ENCODE measurements around the gene ACTL6B.

The ACTL6B gene

DNA sequence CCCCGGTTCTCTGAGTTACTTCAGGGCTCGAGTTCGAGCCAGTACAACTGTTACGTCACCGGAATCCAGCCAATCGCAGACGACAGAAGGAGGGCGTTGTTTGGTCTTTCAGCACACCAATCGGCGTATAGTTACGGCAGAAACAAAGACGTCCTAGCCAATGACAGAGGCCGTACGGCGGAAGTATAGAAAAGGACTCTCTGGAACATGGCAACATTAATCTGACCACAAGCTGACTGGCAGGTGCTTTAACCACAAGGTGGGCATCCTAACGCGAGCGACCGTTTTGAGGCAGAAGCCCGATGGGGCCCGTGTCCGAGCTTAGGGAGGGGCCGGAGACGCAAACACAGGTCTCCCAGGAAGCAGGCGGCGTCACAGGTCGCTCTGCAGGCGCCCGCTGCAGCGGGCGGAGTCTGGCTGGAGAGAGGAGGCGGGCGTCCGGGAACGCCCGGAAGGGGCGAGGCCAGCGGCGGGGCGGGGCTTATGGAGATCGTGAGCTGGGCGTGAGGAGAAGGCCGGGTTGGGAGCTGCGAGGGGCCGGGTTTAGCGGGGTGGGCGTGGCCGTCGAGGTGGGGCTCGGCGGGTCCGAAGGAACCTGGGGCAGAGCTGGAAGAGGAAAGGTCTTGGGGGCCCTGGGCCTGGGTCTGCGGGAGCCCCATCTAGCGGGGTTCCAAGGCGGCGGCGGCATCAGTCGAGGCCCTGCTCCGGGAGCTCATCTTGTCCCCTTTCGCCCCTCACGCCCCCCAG lies 44.1 kb downstream of the ACTL6B start, which contains the start of gene MOSPD3:
MOSPD3 (plus strand) TSS at position 558 of the 747 bp plus-strand sequence. CDS start 252 bp downstream, outside the sequence.
- Histone ChIP-seq H3K27ac (peak within 1 kb of the TSS; percentile 94), H3K36me3 (peaks cover 12% of the 10 kb centered on the region), H3K4me3 (ENCODE audit: low read depth in 1 of 2, low read length in 1 of 2) (peak within 1 kb of the TSS; percentile 68 to 96), H3K4me1 (ENCODE audit: control insufficient read depth in 1 of 2, insufficient read depth in 1 of 2, low read depth in 1 of 2, low read length in 1 of 2) (peaks cover 23 to 24% of the 10 kb centered on the region in 2 experiments), H3K9me3 (no peaks in the 10 kb centered on the region), H3K27me3 (peaks cover 17% of the 10 kb centered on the region)
- TF ChIP-seq, protein P1, sequence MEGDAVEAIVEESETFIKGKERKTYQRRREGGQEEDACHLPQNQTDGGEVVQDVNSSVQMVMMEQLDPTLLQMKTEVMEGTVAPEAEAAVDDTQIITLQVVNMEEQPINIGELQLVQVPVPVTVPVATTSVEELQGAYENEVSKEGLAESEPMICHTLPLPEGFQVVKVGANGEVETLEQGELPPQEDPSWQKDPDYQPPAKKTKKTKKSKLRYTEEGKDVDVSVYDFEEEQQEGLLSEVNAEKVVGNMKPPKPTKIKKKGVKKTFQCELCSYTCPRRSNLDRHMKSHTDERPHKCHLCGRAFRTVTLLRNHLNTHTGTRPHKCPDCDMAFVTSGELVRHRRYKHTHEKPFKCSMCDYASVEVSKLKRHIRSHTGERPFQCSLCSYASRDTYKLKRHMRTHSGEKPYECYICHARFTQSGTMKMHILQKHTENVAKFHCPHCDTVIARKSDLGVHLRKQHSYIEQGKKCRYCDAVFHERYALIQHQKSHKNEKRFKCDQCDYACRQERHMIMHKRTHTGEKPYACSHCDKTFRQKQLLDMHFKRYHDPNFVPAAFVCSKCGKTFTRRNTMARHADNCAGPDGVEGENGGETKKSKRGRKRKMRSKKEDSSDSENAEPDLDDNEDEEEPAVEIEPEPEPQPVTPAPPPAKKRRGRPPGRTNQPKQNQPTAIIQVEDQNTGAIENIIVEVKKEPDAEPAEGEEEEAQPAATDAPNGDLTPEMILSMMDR (IDR thresholded peaks at IDR 0.05) = no peak

DNA sequence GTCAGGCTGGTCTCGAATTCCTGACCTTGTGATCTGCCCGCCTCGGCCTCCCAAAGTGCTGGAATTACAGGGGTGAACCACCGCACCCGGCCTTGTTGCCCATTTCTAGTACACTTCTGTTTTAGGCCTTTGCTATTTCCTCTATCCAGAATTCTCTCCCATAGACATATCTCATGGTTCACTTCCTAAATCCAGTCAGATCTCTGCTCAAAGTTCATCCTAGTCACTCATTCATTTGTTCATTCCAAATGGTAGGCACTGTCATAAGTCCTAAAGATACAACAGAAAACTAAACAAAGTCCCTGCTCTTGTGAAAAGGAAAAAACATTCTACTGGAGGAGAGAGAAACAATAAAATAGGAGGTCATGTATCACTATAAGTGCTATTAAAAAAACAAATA lies 46.3 kb downstream of the ACTL6B start:
- Histone ChIP-seq H3K9me3 (no peaks in the 10 kb centered on the region), H3K4me1 (ENCODE audit: control insufficient read depth in 1 of 2, insufficient read depth in 1 of 2, low read depth in 1 of 2, low read length in 1 of 2) (peaks cover 32 to 33% of the 10 kb centered on the region in 2 experiments), H3K4me3 (ENCODE audit: low read depth in 1 of 2, low read length in 1 of 2) (no peak overlapping the region), H3K27me3 (peaks cover 39% of the 10 kb centered on the region), H3K36me3 (peaks cover 3% of the 10 kb centered on the region), H3K27ac (no peak overlapping the region)
- TF ChIP-seq, protein P1 (IDR thresholded peaks at IDR 0.05) = no peak

DNA sequence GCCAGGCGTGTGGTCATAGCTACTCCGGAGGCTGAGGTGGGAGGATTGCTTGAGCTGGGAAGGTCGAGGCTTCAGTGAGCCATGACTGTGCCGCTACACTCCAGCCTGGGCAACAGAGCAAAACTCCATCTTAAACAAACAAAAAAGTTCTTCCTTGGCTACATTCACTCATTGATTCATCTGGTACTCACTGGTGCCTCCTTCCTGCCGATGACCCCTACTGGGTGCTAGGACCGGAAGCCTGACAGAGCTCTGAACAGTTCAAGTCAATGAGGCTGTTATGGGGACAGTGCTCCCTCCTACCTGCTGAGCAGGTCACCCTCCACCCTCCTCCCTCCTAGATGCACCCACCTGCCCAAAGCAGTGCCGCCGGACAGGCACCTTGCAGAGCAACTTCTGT lies 49.1 kb downstream of the ACTL6B start:
- Histone ChIP-seq H3K27me3 (peaks cover 64% of the 10 kb centered on the region), H3K4me1 (ENCODE audit: control insufficient read depth in 1 of 2, insufficient read depth in 1 of 2, low read depth in 1 of 2, low read length in 1 of 2) (peaks cover 26 to 28% of the 10 kb centered on the region in 2 experiments), H3K27ac (no peak overlapping the region), H3K36me3 (no peaks in the 10 kb centered on the region), H3K4me3 (ENCODE audit: low read depth in 1 of 2, low read length in 1 of 2) (no peak overlapping the region), H3K9me3 (no peaks in the 10 kb centered on the region)
- TF ChIP-seq, protein P1 (IDR thresholded peaks at IDR 0.05) = no peak

DNA sequence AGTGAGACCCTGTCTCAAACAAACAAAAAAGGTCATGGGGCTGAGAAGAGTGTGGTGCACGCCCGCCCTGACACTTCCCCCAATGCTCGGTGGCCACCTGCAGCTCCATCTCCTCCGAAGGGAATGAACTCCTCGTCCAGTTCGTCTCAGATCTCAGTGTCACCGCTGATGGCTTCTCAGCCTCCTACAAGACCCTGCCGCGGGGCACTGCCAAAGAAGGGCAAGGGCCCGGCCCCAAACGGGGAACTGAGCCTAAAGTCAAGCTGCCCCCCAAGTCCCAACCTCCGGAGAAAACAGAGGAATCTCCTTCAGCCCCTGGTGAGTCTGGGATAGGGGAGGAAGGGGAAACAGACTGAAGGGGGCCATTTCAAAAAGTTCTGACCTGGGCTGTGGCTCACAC lies 49.9 kb downstream of the ACTL6B start:
- no peaks in the 10 kb centered on the region for H3K36me3 ChIP-seq
- H3K4me1 ChIP-seq (ENCODE audit: control insufficient read depth in 1 of 2, insufficient read depth in 1 of 2, low read depth in 1 of 2, low read length in 1 of 2) = peaks cover 22 to 25% of the 10 kb centered on the region in 2 experiments
- TF ChIP-seq, protein P1 (IDR thresholded peaks at IDR 0.05) = no peak
- H3K9me3 ChIP-seq = no peaks in the 10 kb centered on the region
- no peak overlapping the region for H3K4me3 ChIP-seq (ENCODE audit: low read depth in 1 of 2, low read length in 1 of 2)
- no peak overlapping the region for H3K27ac ChIP-seq
- H3K27me3 ChIP-seq = peaks cover 71% of the 10 kb centered on the region

DNA sequence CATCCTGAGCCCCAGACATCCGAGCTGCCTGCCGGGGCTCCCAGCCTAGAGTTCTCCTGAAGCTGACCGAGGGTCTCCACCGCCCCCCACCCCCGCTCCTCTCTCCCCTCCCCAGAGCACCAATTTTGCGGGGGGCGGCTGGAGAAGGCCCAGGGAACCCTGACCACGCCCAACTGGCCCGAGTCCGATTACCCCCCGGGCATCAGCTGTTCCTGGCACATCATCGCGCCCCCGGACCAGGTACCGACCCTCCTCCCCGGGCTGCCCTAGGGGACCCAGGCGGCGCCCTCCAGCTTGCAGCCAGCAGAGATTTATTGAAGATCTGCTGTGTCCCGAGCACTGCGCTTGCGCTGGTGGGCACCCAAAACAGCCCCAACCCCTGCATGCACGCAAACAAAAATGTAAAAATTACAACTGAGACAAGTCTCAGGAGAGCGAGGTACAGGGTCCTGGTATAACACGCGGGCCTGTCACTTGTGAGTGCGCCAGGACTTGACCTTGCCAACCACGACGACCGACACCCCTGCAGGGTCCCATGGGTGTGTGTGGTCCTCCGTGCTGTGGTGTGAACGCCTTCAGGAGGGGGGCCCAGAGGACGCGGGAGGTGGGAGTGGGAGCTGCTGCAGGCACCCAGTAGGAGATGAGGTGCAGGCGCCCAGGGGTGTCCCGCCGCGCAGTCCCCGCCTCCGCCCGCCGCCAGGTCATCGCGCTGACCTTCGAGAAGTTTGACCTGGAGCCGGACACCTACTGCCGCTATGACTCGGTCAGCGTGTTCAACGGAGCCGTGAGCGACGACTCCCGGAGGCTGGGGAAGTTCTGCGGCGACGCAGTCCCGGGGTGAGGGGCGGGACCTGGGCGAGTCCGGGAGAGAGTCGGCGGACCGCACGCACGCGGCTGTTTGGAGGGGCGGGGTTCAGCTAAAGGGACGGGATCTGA lies 51.0 kb downstream of the ACTL6B start:
- Histone ChIP-seq H3K27me3 (peaks cover 81% of the 10 kb centered on the region), H3K27ac (peak overlapping the region; percentile 57), H3K36me3 (no peaks in the 10 kb centered on the region), H3K4me3 (ENCODE audit: low read depth in 1 of 2, low read length in 1 of 2) (peak overlapping the region; percentile 81 to 98), H3K4me1 (ENCODE audit: control insufficient read depth in 1 of 2, insufficient read depth in 1 of 2, low read depth in 1 of 2, low read length in 1 of 2) (peaks cover 22 to 25% of the 10 kb centered on the region in 2 experiments), H3K9me3 (no peaks in the 10 kb centered on the region)
- TF ChIP-seq, protein P1 (IDR thresholded peaks at IDR 0.05) = no peak

Data from neutrophil (primary cell).